ENCODE measurements around the gene CASP9.

CASP9 gene

GRCh38 chr1:15524021-15524282 is at the start of gene CASP9:
TSS of gene CASP9 (minus strand) at chr1:15524215. CDS start at chr1:15524200, 15 bp downstream.
- DNase-seq: no peak

- DNase-seq: no peak
Observed at GRCh38 chr1:15573477-15573876, 49.5 kb upstream of the CASP9 start.

- DNase-seq: no peak
Observed at GRCh38 chr1:15571266-15571665, 47.3 kb upstream of the CASP9 start.

- no peak for DNase-seq
Observed at GRCh38 chr1:15570861-15571260, 46.8 kb upstream of the CASP9 start.

- DNase-seq: no peak
Observed at GRCh38 chr1:15568387-15569073, 44.5 kb upstream of the CASP9 start.

GRCh38 chr1:15559189-15559810 is 35.3 kb upstream of the CASP9 start:
- DNase-seq: no peak

GRCh38 chr1:15558516-15558915 is 34.5 kb upstream of the CASP9 start:
- no peak for DNase-seq

GRCh38 chr1:15557594-15557993 is 33.6 kb upstream of the CASP9 start:
- no peak for DNase-seq

GRCh38 chr1:15557008-15557407 is 33.0 kb upstream of the CASP9 start:
- no peak for DNase-seq

- no peak for DNase-seq
Observed at GRCh38 chr1:15550573-15550972, 26.6 kb upstream of the CASP9 start.

GRCh38 chr1:15546641-15547040 is 22.6 kb upstream of the CASP9 start:
- DNase-seq: no peak

GRCh38 chr1:15543589-15544568 is 19.9 kb upstream of the CASP9 start:
- no peak for DNase-seq

GRCh38 chr1:15543251-15543588 is 19.2 kb upstream of the CASP9 start:
- no peak for DNase-seq

GRCh38 chr1:15542388-15543250 is 18.6 kb upstream of the CASP9 start:
- no peak for DNase-seq

GRCh38 chr1:15541231-15541792 is 17.3 kb upstream of the CASP9 start:
- no peak for DNase-seq

GRCh38 chr1:15540186-15540585 is 16.2 kb upstream of the CASP9 start:
- DNase-seq: no peak

GRCh38 chr1:15538771-15539170 is 14.8 kb upstream of the CASP9 start:
- DNase-seq: no peak

GRCh38 chr1:15531682-15532081 is 7.7 kb upstream of the CASP9 start:
- DNase-seq: no peak

- no peak for DNase-seq
Observed at GRCh38 chr1:15531003-15531402, 7.0 kb upstream of the CASP9 start.

- peak; percentile 99 for DNase-seq
Observed at GRCh38 chr1:15526490-15527339, 2.7 kb upstream of the CASP9 start, which contains the start of gene DNAJC16. TSS of gene DNAJC16 (plus strand) at chr1:15526848. CDS start at chr1:15529106, 2,258 bp downstream.

GRCh38 chr1:15526021-15526489 is 2.0 kb upstream of the CASP9 start:
- DNase-seq: no peak
